ENCODE results near the gene NAV3.

GRCh38 chr12:77830583-77831351, at the start of gene NAV3:
- TF ChIP-seq, protein P1, sequence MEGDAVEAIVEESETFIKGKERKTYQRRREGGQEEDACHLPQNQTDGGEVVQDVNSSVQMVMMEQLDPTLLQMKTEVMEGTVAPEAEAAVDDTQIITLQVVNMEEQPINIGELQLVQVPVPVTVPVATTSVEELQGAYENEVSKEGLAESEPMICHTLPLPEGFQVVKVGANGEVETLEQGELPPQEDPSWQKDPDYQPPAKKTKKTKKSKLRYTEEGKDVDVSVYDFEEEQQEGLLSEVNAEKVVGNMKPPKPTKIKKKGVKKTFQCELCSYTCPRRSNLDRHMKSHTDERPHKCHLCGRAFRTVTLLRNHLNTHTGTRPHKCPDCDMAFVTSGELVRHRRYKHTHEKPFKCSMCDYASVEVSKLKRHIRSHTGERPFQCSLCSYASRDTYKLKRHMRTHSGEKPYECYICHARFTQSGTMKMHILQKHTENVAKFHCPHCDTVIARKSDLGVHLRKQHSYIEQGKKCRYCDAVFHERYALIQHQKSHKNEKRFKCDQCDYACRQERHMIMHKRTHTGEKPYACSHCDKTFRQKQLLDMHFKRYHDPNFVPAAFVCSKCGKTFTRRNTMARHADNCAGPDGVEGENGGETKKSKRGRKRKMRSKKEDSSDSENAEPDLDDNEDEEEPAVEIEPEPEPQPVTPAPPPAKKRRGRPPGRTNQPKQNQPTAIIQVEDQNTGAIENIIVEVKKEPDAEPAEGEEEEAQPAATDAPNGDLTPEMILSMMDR (IDR thresholded peaks at IDR 0.05) = peak in 2 of 5 experiments; percentile 20 to 47
- TF ChIP-seq POLR2A (IDR thresholded peaks at IDR 0.05) (no peak), EP300 (IDR thresholded peaks at IDR 0.05) (no peak)
